OCI-LY7 (cell line): Measurements from ENCODE around the gene EIPR1. TPM values are rescaled to one million over a fixed set of nuclear protein-coding genes. Genes with fewer than 3 reads are reported as not detected.

ENCODE experiments used
- BruUV-seq: library from RNA; stranded (reverse); fragments of 400-500 nt; replicated peaks from 2 replicates; lab custom pipeline; 2021; lab: Mats Ljungman, UMichigan
- CTCF ChIA-PET: fragments of 300-600 bp; sonication (Branson Sonifier 250); formaldehyde crosslinking; loops from one replicate; lab custom pipeline; 2022; ENCODE audit warnings: antibody characterized with exemption; ENCODE audit not compliant: unreplicated experiment; lab: Charles Lee
- POLR2A ChIA-PET: fragments of 300-600 bp; sonication (Branson Sonifier 250); formaldehyde crosslinking; loops from one replicate; lab custom pipeline; 2022; ENCODE audit warnings: antibody characterized with exemption; lab: Charles Lee
- DNase-seq: peaks from one replicate; pipeline ENCODE4 v3.0.0-alpha.2; 2015; ENCODE audit warnings: low spot score
- H2AFZ ChIP-seq: fragments of 200-600 bp; sonication (generic), shearing (Covaris generic); 2 replicates; pipeline ENCODE4 v1.6.1; 2014; ENCODE audit warnings: mild to moderate bottlenecking, antibody characterized with exemption, low read length, moderate library complexity
- H3K27ac ChIP-seq: fragments of 200-600 bp; sonication (generic); 2 replicates; pipeline ENCODE4 v1.5.1; 2014; ENCODE audit warnings: mixed run types, low read depth, mild to moderate bottlenecking, moderate library complexity, low read length, inconsistent platforms; ENCODE audit not compliant: poor library complexity, severe bottlenecking
- H3K36me3 ChIP-seq: fragments of 200-600 bp; sonication (generic); 2 replicates; pipeline ENCODE4 v1.6.1; 2014; ENCODE audit warnings: mild to moderate bottlenecking, antibody characterized with exemption, low read length, moderate library complexity, mixed read lengths; ENCODE audit not compliant: insufficient read depth
- H3K4me1 ChIP-seq: fragments of 200-600 bp; sonication (generic); 2 replicates; pipeline ENCODE4 v1.5.1; 2014; ENCODE audit warnings: mild to moderate bottlenecking, low read length; ENCODE audit not compliant: insufficient read depth, poor library complexity, severe bottlenecking
- H3K4me2 ChIP-seq: fragments of 200-600 bp; sonication (generic); 2 replicates; pipeline ENCODE4 v1.6.1; 2014; ENCODE audit warnings: mild to moderate bottlenecking, low read length
- H3K4me3 ChIP-seq: fragments of 200-600 bp; sonication (generic); 2 replicates; pipeline ENCODE4 v1.5.1; 2014; ENCODE audit warnings: mild to moderate bottlenecking, low read depth, low read length; ENCODE audit not compliant: poor library complexity, severe bottlenecking
- H3K79me2 ChIP-seq: fragments of 200-600 bp; sonication (generic); 2 replicates; pipeline ENCODE4 v1.6.1; 2016; ENCODE audit warnings: low read depth, mild to moderate bottlenecking, low read length, moderate library complexity, mixed read lengths; ENCODE audit not compliant: insufficient read depth
- H3K9me2 ChIP-seq: fragments of 200-600 bp; sonication (generic); 2 replicates; pipeline ENCODE4 v1.6.1; 2016; ENCODE audit warnings: mild to moderate bottlenecking, low read length, mixed read lengths; ENCODE audit not compliant: insufficient read depth
- H3K9me3 ChIP-seq: fragments of 200-600 bp; sonication (generic); 2 replicates; pipeline ENCODE4 v1.6.1; 2014; ENCODE audit warnings: mild to moderate bottlenecking, mixed run types, low read length, mixed read lengths
- H4K20me1 ChIP-seq: fragments of 200-600 bp; sonication (generic); 2 replicates; pipeline ENCODE4 v1.6.1; 2014; ENCODE audit warnings: mild to moderate bottlenecking, antibody characterized with exemption, low read length, moderate library complexity, mixed read lengths; ENCODE audit not compliant: insufficient read depth
- EZH2phosphoT487 ChIP-seq: fragments of 200-600 bp; sonication (generic); IDR thresholded peaks from 2 replicates; pipeline ENCODE4 v1.6.1; 2018; ENCODE audit warnings: low read depth, borderline replicate concordance, mild to moderate bottlenecking, mixed run types, antibody characterized with exemption, low read length, moderate library complexity, mixed read lengths
- intact Hi-C: fragments of 100-400 bp; cut with micrococcal nuclease; formaldehyde crosslinking; loops from one replicate; pipeline ENCODE4 v1.10.0; 2022; ENCODE audit not compliant: unreplicated experiment
- total RNA-seq, 2 experiments: library from RNA; depleted of rRNA in 1 of 2; stranded (reverse); fragments of >200 nt in 1 of 2; shearing (Covaris generic) in 1 of 2; gene quantifications; 2 replicates each; pipeline ENCODE4 v1.2.3, GENCODE V29; 2014 to 2022
- TF ChIP-seq, protein P1 (sequence below): fragments of 200-600 bp; sonication (generic); conservative IDR thresholded peaks from 2 replicates; pipeline ENCODE4 v1.5.1; 2014; ENCODE audit warnings: mild to moderate bottlenecking, antibody characterized with exemption, low read length, moderate library complexity, mixed read lengths

The EIPR1 gene
- total RNA-seq, 2 experiments from 2014 or later, result 60.5 to 61.7 TPM

DNA sequence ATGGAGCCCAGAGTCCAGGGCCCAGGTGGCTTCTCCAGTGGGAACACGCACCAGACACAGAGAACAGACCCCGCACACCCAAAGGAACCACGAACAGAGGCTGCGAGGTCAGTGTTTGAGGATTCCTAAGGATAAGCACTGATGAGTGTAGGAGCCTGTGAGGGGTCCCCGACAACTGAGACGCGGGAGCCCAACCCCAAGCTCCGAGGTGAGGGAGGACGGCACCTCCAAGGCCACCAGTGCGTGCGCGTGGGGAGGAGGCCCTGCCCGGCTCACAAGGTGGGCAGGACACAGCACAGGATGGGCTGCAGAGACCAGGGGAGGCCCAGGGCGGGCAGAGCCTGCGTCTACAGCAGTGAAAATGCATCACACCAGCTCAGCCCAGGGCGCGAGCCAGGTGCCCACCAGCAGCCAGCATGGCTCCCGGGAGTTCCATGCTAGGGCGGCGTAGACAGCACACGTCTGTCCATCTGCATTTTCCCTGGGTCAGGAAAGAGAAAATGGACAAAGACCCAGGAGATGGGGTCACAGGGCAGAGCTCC lies 189.1 kb downstream of the EIPR1 start:
- Histone ChIP-seq H2AFZ (no peak overlapping the region), H3K79me2 (no peaks in the 10 kb centered on the region), H3K4me3 (no peak overlapping the region), H3K36me3 (peaks cover 21% of the 10 kb centered on the region), H3K9me3 (no peaks in the 10 kb centered on the region), H3K4me2 (no peak overlapping the region), H4K20me1 (no peaks in the 10 kb centered on the region), H3K27ac (no peak overlapping the region), H3K4me1 (no peaks in the 10 kb centered on the region), H3K9me2 (no peaks in the 10 kb centered on the region)
- ChIA-PET CTCF (no interaction called here), POLR2A (no interaction called here)
- no peak for DNase-seq
- TF ChIP-seq, protein P1, sequence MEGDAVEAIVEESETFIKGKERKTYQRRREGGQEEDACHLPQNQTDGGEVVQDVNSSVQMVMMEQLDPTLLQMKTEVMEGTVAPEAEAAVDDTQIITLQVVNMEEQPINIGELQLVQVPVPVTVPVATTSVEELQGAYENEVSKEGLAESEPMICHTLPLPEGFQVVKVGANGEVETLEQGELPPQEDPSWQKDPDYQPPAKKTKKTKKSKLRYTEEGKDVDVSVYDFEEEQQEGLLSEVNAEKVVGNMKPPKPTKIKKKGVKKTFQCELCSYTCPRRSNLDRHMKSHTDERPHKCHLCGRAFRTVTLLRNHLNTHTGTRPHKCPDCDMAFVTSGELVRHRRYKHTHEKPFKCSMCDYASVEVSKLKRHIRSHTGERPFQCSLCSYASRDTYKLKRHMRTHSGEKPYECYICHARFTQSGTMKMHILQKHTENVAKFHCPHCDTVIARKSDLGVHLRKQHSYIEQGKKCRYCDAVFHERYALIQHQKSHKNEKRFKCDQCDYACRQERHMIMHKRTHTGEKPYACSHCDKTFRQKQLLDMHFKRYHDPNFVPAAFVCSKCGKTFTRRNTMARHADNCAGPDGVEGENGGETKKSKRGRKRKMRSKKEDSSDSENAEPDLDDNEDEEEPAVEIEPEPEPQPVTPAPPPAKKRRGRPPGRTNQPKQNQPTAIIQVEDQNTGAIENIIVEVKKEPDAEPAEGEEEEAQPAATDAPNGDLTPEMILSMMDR, result no peak
- TF ChIP-seq EZH2phosphoT487, result no peak
- intact Hi-C loops, result no loop called here
- BruUV-seq, result no TSS peak

GRCh38 chr2:3187467-3187866 lies 190.2 kb downstream of the EIPR1 start:
- no peak for DNase-seq
- H4K20me1 ChIP-seq, result no peaks in the 10 kb centered on the region
- H3K36me3 ChIP-seq, result peaks cover 12% of the 10 kb centered on the region
- H3K9me3 ChIP-seq, result no peaks in the 10 kb centered on the region
- BruUV-seq, result no TSS peak
- TF ChIP-seq EZH2phosphoT487, result no peak
- TF ChIP-seq, protein P1, result no peak
- no peak overlapping the region for H3K4me2 ChIP-seq
- intact Hi-C loops, result no loop called here
- CTCF ChIA-PET, result no interaction called here
- H3K79me2 ChIP-seq, result no peaks in the 10 kb centered on the region
- H3K4me1 ChIP-seq, result no peaks in the 10 kb centered on the region
- no peak overlapping the region for H3K27ac ChIP-seq
- no peak overlapping the region for H2AFZ ChIP-seq
- POLR2A ChIA-PET, result no interaction called here
- no peak overlapping the region for H3K4me3 ChIP-seq
- no peaks in the 10 kb centered on the region for H3K9me2 ChIP-seq

DNA sequence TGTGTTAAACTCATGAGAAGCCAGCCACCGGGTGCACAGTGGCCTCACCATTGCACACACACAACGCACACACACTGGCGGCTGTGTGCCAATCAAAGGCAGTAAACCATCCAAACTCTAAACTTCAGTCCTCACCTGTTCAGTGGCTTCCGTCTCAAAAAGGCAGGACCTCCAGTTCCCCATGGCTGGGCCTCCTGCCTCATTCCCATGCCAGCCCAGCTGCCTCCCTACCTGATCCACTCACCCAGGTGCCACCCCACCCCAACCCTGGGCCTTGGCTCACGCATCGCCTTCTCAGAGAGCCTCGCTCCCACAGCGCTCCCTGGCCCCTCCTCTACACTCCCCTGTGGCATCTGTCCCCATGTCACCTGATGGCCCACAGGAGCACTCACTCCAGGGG lies 190.9 kb downstream of the EIPR1 start:
- CTCF ChIA-PET, result no interaction called here
- Histone ChIP-seq H3K9me2 (no peaks in the 10 kb centered on the region), H4K20me1 (no peaks in the 10 kb centered on the region), H3K4me1 (no peaks in the 10 kb centered on the region), H2AFZ (no peak overlapping the region), H3K4me2 (no peak overlapping the region), H3K4me3 (no peak overlapping the region), H3K36me3 (peaks cover 5% of the 10 kb centered on the region), H3K27ac (no peak overlapping the region), H3K79me2 (no peaks in the 10 kb centered on the region), H3K9me3 (no peaks in the 10 kb centered on the region)
- BruUV-seq, result no TSS peak
- POLR2A ChIA-PET, result no interaction called here
- TF ChIP-seq, protein P1, result no peak
- no peak for TF ChIP-seq EZH2phosphoT487
- no peak for DNase-seq
- intact Hi-C loops, result no loop called here
